GM19238 (cell line): ENCODE measurements around the gene FAT4.
A peak's percentile ranks its signal among the peaks of the same experiment; 100 is the strongest.

ENCODE experiments used
- DNase-seq: peaks from one replicate; pipeline ENCODE4 v3.0.0; 2011; ENCODE audit warnings: low spot score; ENCODE audit not compliant: insufficient read length

FAT4 gene

GRCh38 chr4:125314676-125315575, at the start of gene FAT4:
TSS of gene FAT4 (plus strand) at chr4:125314955. CDS start at chr4:125316412, 1,457 bp downstream.
- peak; percentile 41 for DNase-seq

GRCh38 chr4:125265846-125266245, 48.9 kb upstream of the FAT4 start:
- DNase-seq, result no peak

- no peak for DNase-seq
These were observed 47.7 kb upstream of the FAT4 start for GRCh38 chr4:125266901-125267604.

- DNase-seq, result no peak
These were observed 47.1 kb upstream of the FAT4 start for GRCh38 chr4:125267630-125268029.

GRCh38 chr4:125268068-125268755, 46.5 kb upstream of the FAT4 start:
- no peak for DNase-seq

GRCh38 chr4:125276811-125277210, 37.9 kb upstream of the FAT4 start:
- DNase-seq, result no peak

- no peak for DNase-seq
These were observed 37.0 kb upstream of the FAT4 start for GRCh38 chr4:125277790-125278189.

- DNase-seq, result no peak
These were observed 33.8 kb upstream of the FAT4 start for GRCh38 chr4:125280892-125281403.

- no peak for DNase-seq
These were observed 31.0 kb upstream of the FAT4 start for GRCh38 chr4:125283707-125284279.

GRCh38 chr4:125297116-125297515, 17.6 kb upstream of the FAT4 start:
- no peak for DNase-seq

GRCh38 chr4:125303058-125303457, 11.7 kb upstream of the FAT4 start:
- DNase-seq, result no peak

- no peak for DNase-seq
These were observed 10.9 kb upstream of the FAT4 start for GRCh38 chr4:125303821-125304220.

- no peak for DNase-seq
These were observed 8.6 kb upstream of the FAT4 start for GRCh38 chr4:125306112-125306511.

- no peak for DNase-seq
These were observed 8.2 kb upstream of the FAT4 start for GRCh38 chr4:125306533-125306932.

- DNase-seq, result no peak
These were observed 3.3 kb upstream of the FAT4 start for GRCh38 chr4:125311503-125311902.

GRCh38 chr4:125313497-125313896, 1.3 kb upstream of the FAT4 start:
- DNase-seq, result no peak

- no peak for DNase-seq
These were observed 627 bp upstream of the FAT4 start for GRCh38 chr4:125313989-125314667.

- no peak for DNase-seq
These were observed 1.0 kb downstream of the FAT4 start for GRCh38 chr4:125315576-125316400.

GRCh38 chr4:125316401-125316790, 1.6 kb downstream of the FAT4 start:
- DNase-seq, result no peak
